Posterior cingulate gyrus (tissue), 11 donors: Measurements from ENCODE around the gene TMIGD1.

Experiments
- DNase-seq, 10 donors: peaks; one replicate each; pipeline versions ENCODE4 v3.0.0 to v3.0.0-alpha.2; 2020 to 2021; ENCODE audit warnings: mixed read lengths in 3 of 10
- intact Hi-C: fragments of 100-400 bp; cut with DNase I; formaldehyde crosslinking; loops from one replicate; pipeline ENCODE4 v1.15.1; 2023

Gene TMIGD1

GRCh38 chr17:30337393-30337999 is 3.6 kb upstream of the TMIGD1 start:
- no peak for DNase-seq
- intact Hi-C loops: no loop called here

- intact Hi-C loops: no loop called here
- DNase-seq: no peak
Measured at GRCh38 chr17:30336369-30337171, 2.7 kb upstream of the TMIGD1 start.

- DNase-seq: no peak
- intact Hi-C loops: no loop called here
Measured at GRCh38 chr17:30334421-30334820, 564 bp upstream of the TMIGD1 start.

DNA sequence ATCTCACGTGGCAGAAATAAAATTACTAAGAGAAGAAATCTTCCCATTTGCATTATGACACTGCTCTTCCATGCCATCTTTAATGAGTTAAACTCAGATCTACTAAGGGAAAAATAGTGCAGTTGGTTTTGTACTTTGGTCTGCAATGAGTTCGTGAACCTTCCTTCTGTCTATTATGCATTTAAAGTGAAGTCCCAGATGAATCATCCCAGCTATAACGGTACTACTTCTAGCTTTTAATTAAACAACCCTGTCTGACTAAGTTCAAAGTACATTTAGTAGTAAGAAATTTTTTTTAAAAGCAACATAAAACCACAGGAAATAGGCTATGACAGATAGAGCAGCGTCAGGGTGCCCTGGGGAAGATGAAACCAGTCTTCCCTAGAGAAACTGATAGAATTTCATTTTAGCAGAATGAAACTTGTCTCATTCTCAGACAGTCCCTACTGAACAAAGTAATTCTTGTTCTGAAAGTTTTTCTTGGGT is 1.8 kb downstream of the TMIGD1 start:
- intact Hi-C loops: no loop called here
- DNase-seq: no peak

GRCh38 chr17:30326809-30327208 is 7.0 kb downstream of the TMIGD1 start:
- intact Hi-C loops: no loop called here
- no peak for DNase-seq

- intact Hi-C loops: no loop called here
- no peak for DNase-seq
Measured at GRCh38 chr17:30324723-30325122, 9.1 kb downstream of the TMIGD1 start.

DNA sequence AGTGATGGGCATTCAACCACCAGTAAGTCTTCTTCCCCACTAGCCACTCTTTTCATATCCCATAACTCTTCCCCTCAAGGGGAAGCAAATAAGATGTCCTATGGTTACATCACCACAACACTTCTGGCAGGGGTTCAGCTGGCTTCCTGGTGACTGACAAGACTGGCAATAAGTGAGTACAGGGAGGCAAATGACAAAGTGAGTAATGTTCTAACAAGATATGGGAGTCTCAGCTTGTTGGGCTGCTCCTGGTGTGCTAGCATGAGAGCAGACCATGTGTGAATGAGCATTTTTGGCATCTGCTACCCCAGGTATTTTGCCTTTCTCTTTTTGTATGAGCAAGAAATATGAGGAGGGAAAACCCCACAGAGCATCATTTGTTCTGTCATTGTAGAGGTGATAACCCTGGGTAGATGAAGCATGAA is 9.9 kb downstream of the TMIGD1 start:
- no peak for DNase-seq
- intact Hi-C loops: no loop called here

GRCh38 chr17:30323262-30323894 is 10.5 kb downstream of the TMIGD1 start:
- intact Hi-C loops: no loop called here
- DNase-seq: no peak

GRCh38 chr17:30321314-30321713 is 12.5 kb downstream of the TMIGD1 start:
- no peak for DNase-seq
- intact Hi-C loops: no loop called here

DNA sequence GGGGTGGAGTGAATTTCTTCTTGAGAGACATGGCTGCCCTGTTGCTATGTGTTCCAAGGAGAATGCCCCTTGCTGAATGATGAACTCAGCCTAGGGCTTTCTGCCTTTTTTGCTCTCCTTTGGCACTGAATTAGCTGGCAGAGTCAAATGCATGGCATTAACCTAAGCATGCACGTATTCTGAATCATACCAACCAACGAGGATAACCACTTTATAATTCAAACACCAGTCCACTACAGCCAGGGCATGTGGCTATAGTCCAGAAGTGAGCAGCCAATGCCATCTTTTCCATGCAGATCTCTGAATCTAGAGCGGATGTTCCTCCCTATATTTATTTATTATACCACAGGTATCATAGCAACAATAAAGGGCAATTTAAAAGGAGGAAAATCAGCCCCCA is 15.7 kb downstream of the TMIGD1 start:
- intact Hi-C loops: no loop called here
- DNase-seq: no peak

- DNase-seq: no peak
- intact Hi-C loops: no loop called here
Measured at GRCh38 chr17:30316736-30317135, 17.1 kb downstream of the TMIGD1 start.

- no peak for DNase-seq
- intact Hi-C loops: no loop called here
Measured at GRCh38 chr17:30315106-30315505, 18.8 kb downstream of the TMIGD1 start.

- intact Hi-C loops: no loop called here
- DNase-seq: no peak
Measured at GRCh38 chr17:30314474-30314873, 19.4 kb downstream of the TMIGD1 start.

GRCh38 chr17:30312226-30312625 is 21.6 kb downstream of the TMIGD1 start:
- DNase-seq: no peak
- intact Hi-C loops: no loop called here

GRCh38 chr17:30310562-30310961 is 23.3 kb downstream of the TMIGD1 start:
- intact Hi-C loops: no loop called here
- no peak for DNase-seq

DNA sequence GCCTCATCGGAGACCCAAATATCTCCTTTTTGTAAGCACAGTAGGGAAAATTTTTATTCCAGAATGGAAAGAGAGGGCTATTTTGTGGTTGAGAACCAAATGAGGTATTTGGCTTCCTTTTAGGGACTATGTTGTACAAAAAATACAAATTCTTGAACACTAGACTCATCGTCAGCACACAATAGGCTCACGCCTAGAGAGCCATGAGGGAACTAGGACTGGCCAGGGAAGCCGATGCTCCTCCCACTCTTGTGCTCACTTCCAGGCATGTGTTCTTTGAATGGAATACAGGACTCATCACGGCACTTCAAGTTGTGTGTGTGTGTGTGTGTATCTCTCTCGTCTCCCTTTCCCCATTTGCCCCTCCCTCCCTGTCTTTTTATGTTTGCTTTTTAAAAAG is 24.3 kb downstream of the TMIGD1 start:
- no peak for DNase-seq
- intact Hi-C loops: no loop called here

GRCh38 chr17:30308406-30308805 is 25.5 kb downstream of the TMIGD1 start:
- intact Hi-C loops: no loop called here
- no peak for DNase-seq

GRCh38 chr17:30304778-30305177 is 29.1 kb downstream of the TMIGD1 start:
- intact Hi-C loops: no loop called here
- DNase-seq: no peak

DNA sequence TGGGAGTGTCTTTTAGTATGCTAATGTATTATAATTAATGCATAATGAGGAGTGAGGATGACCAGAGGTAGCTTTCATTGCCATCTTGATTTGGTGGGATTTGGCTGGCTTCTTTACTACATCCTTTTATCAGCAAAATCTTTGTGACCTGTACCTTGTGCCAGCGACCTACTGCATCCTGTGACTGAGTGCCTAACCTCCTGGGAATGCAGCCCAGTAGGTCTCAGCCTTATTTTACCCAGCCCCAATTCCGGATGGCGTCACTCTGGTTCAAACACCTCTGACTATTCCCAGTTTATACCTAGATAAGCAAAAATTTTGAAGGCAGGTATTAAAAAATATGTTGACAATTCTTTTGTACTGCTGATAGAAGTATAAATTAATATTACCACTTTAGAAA is 31.6 kb downstream of the TMIGD1 start:
- DNase-seq: no peak
- intact Hi-C loops: no loop called here

DNA sequence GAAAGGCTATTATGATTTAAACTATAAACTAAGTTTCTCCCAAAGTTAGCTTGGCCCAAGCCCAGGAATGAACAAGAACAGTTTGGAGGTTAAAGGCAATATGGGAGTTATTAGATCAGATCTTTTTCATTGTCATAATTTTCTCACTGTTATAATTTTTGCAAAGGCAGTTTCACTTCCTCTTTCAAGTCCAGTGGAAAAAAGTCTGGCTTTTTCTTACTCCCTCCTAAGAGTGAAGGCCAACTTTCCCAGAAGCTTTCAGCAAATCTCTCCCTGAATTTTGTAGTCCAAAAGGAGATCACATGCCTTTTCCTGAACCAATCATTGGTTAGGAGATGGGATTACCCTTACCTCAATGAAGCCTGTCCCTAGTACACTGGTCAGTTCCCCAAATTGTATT is 33.0 kb downstream of the TMIGD1 start:
- DNase-seq: no peak
- intact Hi-C loops: no loop called here

GRCh38 chr17:30299000-30299399 is 34.9 kb downstream of the TMIGD1 start:
- intact Hi-C loops: no loop called here
- no peak for DNase-seq

DNA sequence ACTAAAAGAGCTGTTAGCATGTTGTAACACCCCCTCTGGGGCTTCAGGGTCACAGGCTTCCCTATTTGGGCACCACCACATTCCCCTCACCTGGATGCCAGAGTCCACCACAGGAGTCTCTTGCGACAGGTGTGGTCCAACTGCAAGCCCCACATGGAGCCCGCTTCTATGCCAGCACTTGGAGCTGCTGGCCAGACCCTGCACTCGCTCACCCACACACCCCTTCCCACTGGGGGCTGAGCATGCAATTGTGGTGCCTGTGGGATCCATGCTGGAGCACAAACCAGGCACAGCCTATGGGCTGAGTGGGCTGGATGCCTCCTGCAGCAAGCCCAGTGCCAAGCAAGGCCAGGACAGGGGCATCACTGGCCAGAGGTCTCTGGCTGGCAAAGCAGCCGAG is 36.1 kb downstream of the TMIGD1 start:
- DNase-seq: peak in 1 of 10 donors; percentile 38
- intact Hi-C loops: no loop called here
